SK-N-SH (cell line): ENCODE results near the gene ITGA2B. TPM values are rescaled to one million over a fixed set of nuclear protein-coding genes. Genes with fewer than 3 reads are reported as not detected.
"Not testable (repeated sequence)": the region's sequence is repeated elsewhere in the genome, so short reads cannot be mapped to it uniquely, and the experiment has no call there.

ENCODE experiments used
- CTCF ChIA-PET: fragments of 300-600, 350-600 bp; formaldehyde crosslinking; extraction: SDS; loops from one replicate; lab custom pipeline; 2021; lab: Yijun Ruan, JAX
- POLR2A ChIA-PET: fragments of 350-600 bp; sonication (Branson Sonifier 250); formaldehyde crosslinking; extraction: SDS; loops from one replicate; lab custom pipeline; 2020; ENCODE audit warnings: antibody characterized with exemption, inconsistent platforms; lab: Yijun Ruan, JAX
- DNase-seq: peaks from one replicate; pipeline ENCODE4 v3.0.0; 2012
- H2AFZ ChIP-seq: fragments of 200-600 bp; sonication (generic); 2 replicates; pipeline ENCODE4 v1.8.1; 2016; ENCODE audit warnings: antibody characterized with exemption, mild to moderate bottlenecking, low read depth
- H3F3A ChIP-seq: fragments of 200-600 bp; sonication (generic); replicated peaks from 2 replicates; pipeline ENCODE3; 2016; ENCODE audit warnings: antibody characterized with exemption, mild to moderate bottlenecking; ENCODE audit not compliant: insufficient read depth
- H3K27ac ChIP-seq, 2 experiments: fragments of 200-500 bp in 1 of 2; fragments of 200-600 bp in 1 of 2; sonication (Bioruptor generic) in 1 of 2; sonication (generic), shearing (Covaris generic) in 1 of 2; 2 replicates each; pipeline versions ENCODE4 v1.5.1 to v1.6.1; 2014 to 2016; ENCODE audit warnings: low read depth in 2 of 2, inconsistent platforms in 1 of 2, low read length in 1 of 2, mild to moderate bottlenecking in 1 of 2, mixed read lengths in 1 of 2
- H3K27me3 ChIP-seq: fragments of 200-600 bp; sonication (generic), shearing (Covaris generic); 2 replicates; pipeline ENCODE4 v1.6.1; 2016; ENCODE audit warnings: mixed run types; ENCODE audit not compliant: insufficient read depth
- H3K36me3 ChIP-seq, 2 experiments: fragments of 200-500 bp in 1 of 2; fragments of 200-600 bp in 1 of 2; sonication (Bioruptor generic) in 1 of 2; sonication (generic) in 1 of 2; replicated peaks in 1 of 2; 2 replicates each; pipeline versions ENCODE3 to v1.5.1; 2014 to 2016; ENCODE audit warnings: low read length in 1 of 2, mild to moderate bottlenecking in 1 of 2; ENCODE audit not compliant: insufficient read depth in 2 of 2, control insufficient read depth in 1 of 2
- H3K4me1 ChIP-seq, 2 experiments: fragments of 200-500 bp in 1 of 2; fragments of 200-600 bp in 1 of 2; sonication (Bioruptor generic) in 1 of 2; sonication (generic), shearing (Covaris generic) in 1 of 2; 2 replicates each; pipeline versions ENCODE4 v1.5.1 to v1.6.1; 2014 to 2016; ENCODE audit warnings: low read depth in 1 of 2, low read length in 1 of 2, mixed run types in 1 of 2; ENCODE audit not compliant: insufficient read depth in 2 of 2, control insufficient read depth in 1 of 2
- H3K4me2 ChIP-seq: fragments of 200-600 bp; sonication (generic), shearing (Covaris generic); 2 replicates; pipeline ENCODE4 v1.6.1; 2017; ENCODE audit warnings: mixed run types
- H3K4me3 ChIP-seq, 2 experiments: fragments of 200-500 bp in 1 of 2; fragments of 200-600 bp in 1 of 2; sonication (Bioruptor generic) in 1 of 2; sonication (generic), shearing (Covaris generic) in 1 of 2; 2 replicates each; pipeline versions ENCODE4 v1.5.1 to v1.8.1; 2014 to 2016; ENCODE audit warnings: low read depth in 2 of 2, inconsistent platforms in 1 of 2, low read length in 1 of 2, mild to moderate bottlenecking in 1 of 2, mixed read lengths in 1 of 2, moderate library complexity in 1 of 2
- H3K79me2 ChIP-seq: fragments of 200-600 bp; sonication (generic); 2 replicates; pipeline ENCODE4 v1.8.1; 2017; ENCODE audit warnings: mild to moderate bottlenecking; ENCODE audit not compliant: insufficient read depth
- H3K9ac ChIP-seq: fragments of 200-600 bp; sonication (generic); 2 replicates; pipeline ENCODE4 v1.6.1; 2017; ENCODE audit warnings: mixed run types
- H3K9me2 ChIP-seq: fragments of 200-600 bp; sonication (generic); 2 replicates; pipeline ENCODE4 v1.6.1; 2017; ENCODE audit warnings: mixed run types
- H3K9me3 ChIP-seq: fragments of 200-600 bp; sonication (generic); 2 replicates; pipeline ENCODE4 v1.6.1; 2017; ENCODE audit warnings: mixed run types, mild to moderate bottlenecking, moderate library complexity
- H4K20me1 ChIP-seq: fragments of 200-600 bp; sonication (generic); 2 replicates; pipeline ENCODE4 v1.6.1; 2017; ENCODE audit warnings: mild to moderate bottlenecking, mixed run types; ENCODE audit not compliant: insufficient read depth
- CHD2 ChIP-seq: fragments of 150-350 bp; IDR thresholded peaks from 2 replicates; pipeline ENCODE4 v1.6.1; 2018; ENCODE audit warnings: low read length; ENCODE audit not compliant: partially characterized antibody
- EZH2phosphoT487 ChIP-seq: fragments of 200-600 bp; sonication (generic); IDR thresholded peaks from 2 replicates; pipeline ENCODE4 v1.6.1; 2017; ENCODE audit warnings: low read depth, mixed run types, mild to moderate bottlenecking, antibody characterized with exemption, moderate library complexity, borderline replicate concordance
- FOXJ3 ChIP-seq: sonication (generic); formaldehyde crosslinking; IDR thresholded peaks from 2 replicates; pipeline ENCODE4 v1.5.1; 2020; ENCODE audit warnings: mild to moderate bottlenecking, missing genetic modification reagents
- GABPA ChIP-seq: IDR thresholded peaks from 2 replicates; pipeline ENCODE4 v1.4.0; 2012; ENCODE audit warnings: low read depth, mild to moderate bottlenecking
- GATA2 ChIP-seq: sonication (generic); formaldehyde crosslinking; IDR thresholded peaks from 2 replicates; pipeline ENCODE4 v1.5.0; 2020; ENCODE audit warnings: mild to moderate bottlenecking, missing genetic modification reagents
- IRF3 ChIP-seq: fragments of 150-350 bp; IDR thresholded peaks from 2 replicates; pipeline ENCODE4 v1.6.1; 2016; ENCODE audit warnings: mild to moderate bottlenecking, low read depth, low read length
- JUND ChIP-seq: IDR thresholded peaks from 2 replicates; pipeline ENCODE4 v1.4.0; 2012
- MEF2A ChIP-seq: IDR thresholded peaks from 2 replicates; pipeline ENCODE4 v1.4.0; 2012; ENCODE audit warnings: low read depth, borderline replicate concordance
- MXI1 ChIP-seq: IDR thresholded peaks from 2 replicates; pipeline ENCODE4 v1.6.1; 2012; ENCODE audit warnings: mild to moderate bottlenecking, low read depth, low read length, improper control_type of control experiment
- NRF1 ChIP-seq: IDR thresholded peaks from 2 replicates; pipeline ENCODE4 v1.6.1; 2012; ENCODE audit warnings: low read depth, mild to moderate bottlenecking, low read length
- PBX3 ChIP-seq: IDR thresholded peaks from 2 replicates; pipeline ENCODE4; 2012
- RAD21 ChIP-seq: IDR thresholded peaks from 2 replicates; pipeline ENCODE4 v1.6.1; 2012; ENCODE audit warnings: mild to moderate bottlenecking, low read length
- RCOR1 ChIP-seq: fragments of 150-350 bp; IDR thresholded peaks from 2 replicates; pipeline ENCODE4 v1.6.1; 2017; ENCODE audit warnings: antibody characterized with exemption, low read length
- RXRA ChIP-seq: IDR thresholded peaks from 2 replicates; pipeline ENCODE4 v1.4.0; 2012; ENCODE audit warnings: low read depth, mild to moderate bottlenecking, borderline replicate concordance
- SMC3 ChIP-seq: IDR thresholded peaks from 2 replicates; pipeline ENCODE4 v1.6.1; 2012; ENCODE audit warnings: low read depth, low read length, improper control_type of control experiment
- TEAD4 ChIP-seq: IDR thresholded peaks from 2 replicates; pipeline ENCODE4 v1.4.0; 2012; ENCODE audit warnings: mild to moderate bottlenecking, borderline replicate concordance; ENCODE audit not compliant: insufficient read depth
- USF2 ChIP-seq: fragments of 150-350 bp; IDR thresholded peaks from 2 replicates; pipeline ENCODE4 v1.6.1; 2017; ENCODE audit warnings: antibody characterized with exemption, low read length, low read depth, borderline replicate concordance
- WGBS: methylation state at CpG from one replicate; pipeline ENCODE4 v1.1.6; 2017; ENCODE audit warnings: low lambda C conversion rate; 5-methylcytosine and 5-hydroxymethylcytosine counted together
- polyA plus RNA-seq, 3 experiments: library from polyadenylated mRNA; depleted of rRNA; stranded (reverse); fragments of >200 nt; gene quantifications; 2 replicates each; pipeline ENCODE4 v1.2.3, GENCODE V29; 2012
- TF ChIP-seq, protein P1 (sequence below): IDR thresholded peaks from 2 replicates; pipeline ENCODE4 v1.4.0; 2012; ENCODE audit warnings: low read depth, borderline replicate concordance

The ITGA2B gene
- polyA plus RNA-seq, 1 of the 3 experiments (the other 2 are of a cell fraction) = 1.3 TPM

DNA sequence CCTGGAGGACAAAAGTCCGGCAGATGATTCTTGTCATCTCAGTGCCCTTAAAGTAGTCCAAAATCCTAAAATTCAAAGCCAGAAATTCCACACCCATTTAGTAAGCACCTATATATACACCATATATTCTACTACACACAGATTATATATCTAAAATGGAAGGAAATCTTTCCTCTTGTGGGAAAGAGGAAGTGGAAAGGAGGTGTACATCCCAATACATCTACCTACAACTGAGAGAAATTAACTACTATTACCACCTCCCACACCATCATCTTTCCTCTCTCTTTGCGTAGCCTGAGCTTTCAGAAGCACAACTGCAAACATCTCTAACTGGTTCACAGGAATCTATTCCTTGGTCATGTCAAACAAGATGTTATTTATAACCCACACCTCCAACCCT is 5.4 kb upstream of the ITGA2B start:
- Histone ChIP-seq H3K9ac (no peak overlapping the region), H3K27me3 (no peaks in the 10 kb centered on the region), H3K27ac (no peak overlapping the region), H3K36me3 (peaks cover 17 to 37% of the 10 kb centered on the region in 2 experiments), H3F3A (peaks cover 9% of the 10 kb centered on the region), H3K4me1 (no peaks in the 10 kb centered on the region), H4K20me1 (no peaks in the 10 kb centered on the region), H3K9me2 (no peaks in the 10 kb centered on the region), H3K4me3 (no peak overlapping the region), H3K4me2 (no peak overlapping the region), H3K79me2 (no peaks in the 10 kb centered on the region), H3K9me3 (no peaks in the 10 kb centered on the region), H2AFZ (no peak overlapping the region)
- TF ChIP-seq SMC3 (no peak), NRF1 (no peak), RAD21 (no peak), GABPA (no peak), GATA2 (no peak), MEF2A (no peak), CHD2 (no peak), RXRA (no peak), IRF3 (no peak), TEAD4 (no peak), JUND (no peak), USF2 (no peak), EZH2phosphoT487 (no peak), MXI1 (no peak), PBX3 (no peak), RCOR1 (no peak), FOXJ3 (CRISPR knock-in tag) (no peak)
- TF ChIP-seq, protein P1, sequence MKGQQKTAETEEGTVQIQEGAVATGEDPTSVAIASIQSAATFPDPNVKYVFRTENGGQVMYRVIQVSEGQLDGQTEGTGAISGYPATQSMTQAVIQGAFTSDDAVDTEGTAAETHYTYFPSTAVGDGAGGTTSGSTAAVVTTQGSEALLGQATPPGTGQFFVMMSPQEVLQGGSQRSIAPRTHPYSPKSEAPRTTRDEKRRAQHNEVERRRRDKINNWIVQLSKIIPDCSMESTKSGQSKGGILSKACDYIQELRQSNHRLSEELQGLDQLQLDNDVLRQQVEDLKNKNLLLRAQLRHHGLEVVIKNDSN = no peak
- ChIA-PET POLR2A (interaction anchor here (0.6 kb wide), 1 partner anchor 8 kb away, joined by 3 read pairs; no protein-coding TSS in a partner anchor), CTCF (interaction anchor here (0.7 to 3.5 kb wide), 3 partner anchors 19 to 296 kb away, joined by 3 to 10 read pairs (median 3); no protein-coding TSS in a partner anchor)
- no peak for DNase-seq
- 95% methylated on average over 2 of the region's 2 CpGs for WGBS

DNA sequence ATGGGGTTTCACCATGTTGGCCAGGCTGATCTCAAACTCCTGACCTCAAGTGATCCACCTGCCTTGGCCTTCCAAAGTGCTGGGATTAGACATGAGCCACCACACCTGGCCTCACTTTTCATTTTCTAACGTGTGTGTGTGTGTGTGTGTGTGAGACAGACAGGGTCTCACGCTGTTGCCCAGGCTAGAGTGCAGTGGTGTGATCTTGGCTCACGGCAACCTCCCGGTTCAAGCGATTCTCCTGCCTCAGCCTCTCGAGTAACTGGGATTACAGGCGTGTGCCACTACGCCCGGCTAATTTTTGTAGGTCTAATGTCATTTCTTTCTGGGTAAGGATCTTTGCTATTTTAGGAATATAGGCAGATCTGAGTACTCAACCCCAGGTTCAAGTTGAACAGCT is 4.7 kb upstream of the ITGA2B start:
- POLR2A ChIA-PET, H3K9me3 ChIP-seq, H2AFZ ChIP-seq, H3K79me2 ChIP-seq, DNase-seq, H3K9ac ChIP-seq, H3F3A ChIP-seq, H3K4me3 ChIP-seq, H3K9me2 ChIP-seq, H3K27me3 ChIP-seq, H3K27ac ChIP-seq, H3K4me1 ChIP-seq, H4K20me1 ChIP-seq, H3K4me2 ChIP-seq: not testable (repeated sequence)
- CTCF ChIA-PET = interaction anchor here (3.5 kb wide), 1 partner anchor 18 kb away, joined by 10 read pairs; no protein-coding TSS in a partner anchor
- H3K36me3 ChIP-seq = peaks cover 11 to 30% of the 10 kb centered on the region in 2 experiments
- over 99% methylated on average over 9 of the region's 9 CpGs for WGBS
